NCI-H2171 treated with DMSO at 0.1 percent for 48 hours (cell line): ENCODE data around the gene MBTPS2.

ENCODE experiments used
- DNase-seq: peaks from one replicate; lab custom pipeline; 2025; lab: John Stamatoyannopoulos, UW

The MBTPS2 gene

GRCh38 chrX:21934414-21934813 lies 95.0 kb downstream of the MBTPS2 start:
- no peak for DNase-seq
